Common myeloid progenitor, CD34-positive (primary cell): ENCODE results near the gene MEGF11.

ENCODE experiments used
- CTCF ChIA-PET: fragments of 350-600 bp; sonication (Branson Sonifier 250); formaldehyde crosslinking; loops from one replicate; lab custom pipeline; 2021; ENCODE audit warnings: antibody characterized with exemption; lab: Charles Lee
- POLR2A ChIA-PET: fragments of 350-600 bp; sonication (Branson Sonifier 250); formaldehyde crosslinking; loops from one replicate; lab custom pipeline; 2021; ENCODE audit warnings: antibody characterized with exemption; lab: Charles Lee
- DNase-seq, 3 donors: peaks; one replicate each; pipeline versions ENCODE4 v3.0.0 to v3.0.0-alpha.2; 2013
- H3K27ac ChIP-seq, 2 experiments: 1 replicate in 1 of 2; 2 replicates in 1 of 2; pipeline ENCODE4 v1.7.0; 2013; ENCODE audit warnings: inconsistent platforms in 2 of 2, low read length in 2 of 2, mild to moderate bottlenecking in 2 of 2, low read depth in 1 of 2, moderate library complexity in 1 of 2; ENCODE audit not compliant: severe bottlenecking in 2 of 2, insufficient read depth in 1 of 2, poor library complexity in 1 of 2
- H3K27me3 ChIP-seq, 5 experiments: replicated peaks in 2 of 5; 1 replicate in 3 of 5; 2 replicates in 2 of 5; pipeline versions ENCODE4 v1.6.1 to v1.7.0; 2013; ENCODE audit warnings: low read length in 4 of 5, mild to moderate bottlenecking in 2 of 5, moderate library complexity in 2 of 5, inconsistent platforms in 1 of 5; ENCODE audit not compliant: insufficient read depth in 5 of 5, control insufficient read depth in 4 of 5
- H3K36me3 ChIP-seq, 4 experiments: 1 replicate in 2 of 4; 2 replicates in 2 of 4; pipeline versions ENCODE4 v1.6.1 to v1.7.0; 2013; ENCODE audit warnings: low read length in 3 of 4, control low read depth in 1 of 4, mild to moderate bottlenecking in 1 of 4; ENCODE audit not compliant: control insufficient read depth in 4 of 4, insufficient read depth in 4 of 4
- H3K4me1 ChIP-seq, 4 experiments: 1 replicate in 3 of 4; 2 replicates in 1 of 4; pipeline versions ENCODE4 v1.6.1 to v1.7.1; 2013; ENCODE audit warnings: low read length in 3 of 4, mild to moderate bottlenecking in 3 of 4, control low read depth in 1 of 4, inconsistent platforms in 1 of 4, moderate library complexity in 1 of 4; ENCODE audit not compliant: control insufficient read depth in 4 of 4, insufficient read depth in 4 of 4; ENCODE audit errors: control extremely low read depth in 1 of 4
- H3K4me3 ChIP-seq, 7 experiments: 1 replicate in 4 of 7; 2 replicates in 3 of 7; pipeline versions ENCODE4 v1.5.1 to v1.7.0; 2013; ENCODE audit warnings: mild to moderate bottlenecking in 7 of 7, low read length in 6 of 7, moderate library complexity in 6 of 7, inconsistent platforms in 2 of 7, low read depth in 2 of 7, control low read depth in 1 of 7; ENCODE audit not compliant: insufficient read depth in 4 of 7, control insufficient read depth in 1 of 7; ENCODE audit errors: extremely low read depth in 1 of 7
- H3K9me3 ChIP-seq, 5 experiments: 1 replicate in 4 of 5; 2 replicates in 1 of 5; pipeline versions ENCODE4 v1.6.1 to v1.7.1; 2013; ENCODE audit warnings: low read length in 4 of 5, mild to moderate bottlenecking in 2 of 5, inconsistent platforms in 1 of 5, low read depth in 1 of 5, moderate library complexity in 1 of 5; ENCODE audit not compliant: control insufficient read depth in 4 of 5, insufficient read depth in 2 of 5; ENCODE audit errors: control extremely low read depth in 1 of 5
- WGBS: methylation state at CpG from one replicate; pipeline ENCODE4 v1.1.5; 2013; ENCODE audit not compliant: insufficient coverage; 5-methylcytosine and 5-hydroxymethylcytosine counted together

MEGF11 gene

DNA sequence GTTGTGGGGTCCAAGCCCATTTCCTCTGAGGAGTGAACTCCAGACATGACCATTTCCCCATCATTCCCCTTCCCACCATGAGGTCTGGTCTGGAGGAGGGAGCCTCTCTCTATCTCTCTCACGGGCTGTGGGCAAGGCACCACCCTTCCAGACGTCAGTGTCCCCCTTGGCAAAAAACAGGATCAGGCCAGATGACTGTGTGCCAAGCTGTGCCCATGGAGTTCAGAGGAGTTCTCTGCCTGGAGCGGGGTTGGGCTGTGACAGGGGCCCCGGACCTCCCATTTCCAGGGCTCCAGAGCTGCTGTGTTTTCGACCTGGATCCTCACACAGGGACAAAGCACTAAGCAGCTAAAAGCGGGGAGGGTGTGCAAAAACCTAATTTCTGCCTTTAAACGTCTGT is 259.8 kb downstream of the MEGF11 start:
- no peaks in the 10 kb centered on the region for H3K36me3 ChIP-seq
- H3K27ac ChIP-seq, result no peak overlapping the region
- CTCF ChIA-PET, result no interaction called here
- H3K4me1 ChIP-seq, result no peaks in the 10 kb centered on the region
- H3K9me3 ChIP-seq, result no peaks in the 10 kb centered on the region
- 76% methylated on average over 6 of the region's 7 CpGs for WGBS
- no peak for DNase-seq
- H3K4me3 ChIP-seq, result no peak overlapping the region
- POLR2A ChIA-PET, result no interaction called here
- H3K27me3 ChIP-seq, result peaks cover 5 to 54% (median 18%) of the 10 kb centered on the region in 5 experiments

DNA sequence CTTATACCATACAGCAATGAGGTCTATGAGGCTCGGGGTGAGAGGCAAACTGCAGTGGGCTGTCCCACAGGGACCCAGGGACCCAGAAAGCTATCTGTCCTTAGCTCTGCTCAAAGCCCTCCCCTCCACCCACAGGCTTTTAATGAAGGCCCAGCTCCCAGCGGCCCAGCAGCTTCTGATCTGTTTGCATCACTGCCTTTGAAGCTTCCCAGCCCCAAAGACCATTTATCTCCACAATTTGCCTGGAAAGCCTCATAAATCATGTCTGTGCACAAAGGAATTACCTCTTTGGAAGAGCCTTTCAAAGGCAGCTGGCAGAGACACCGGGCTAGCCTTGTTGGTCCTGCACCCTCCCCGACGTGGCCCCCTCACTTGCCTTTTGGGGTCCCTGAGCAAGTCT is 260.3 kb downstream of the MEGF11 start:
- WGBS, result 8% methylated on average over 2 of the region's 5 CpGs
- no peak for DNase-seq
- H3K4me1 ChIP-seq, result no peaks in the 10 kb centered on the region
- CTCF ChIA-PET, result no interaction called here
- POLR2A ChIA-PET, result no interaction called here
- no peaks in the 10 kb centered on the region for H3K9me3 ChIP-seq
- no peak overlapping the region for H3K27ac ChIP-seq
- H3K27me3 ChIP-seq, result peaks cover 5 to 50% (median 18%) of the 10 kb centered on the region in 5 experiments
- H3K36me3 ChIP-seq, result no peaks in the 10 kb centered on the region
- H3K4me3 ChIP-seq, result no peak overlapping the region

DNA sequence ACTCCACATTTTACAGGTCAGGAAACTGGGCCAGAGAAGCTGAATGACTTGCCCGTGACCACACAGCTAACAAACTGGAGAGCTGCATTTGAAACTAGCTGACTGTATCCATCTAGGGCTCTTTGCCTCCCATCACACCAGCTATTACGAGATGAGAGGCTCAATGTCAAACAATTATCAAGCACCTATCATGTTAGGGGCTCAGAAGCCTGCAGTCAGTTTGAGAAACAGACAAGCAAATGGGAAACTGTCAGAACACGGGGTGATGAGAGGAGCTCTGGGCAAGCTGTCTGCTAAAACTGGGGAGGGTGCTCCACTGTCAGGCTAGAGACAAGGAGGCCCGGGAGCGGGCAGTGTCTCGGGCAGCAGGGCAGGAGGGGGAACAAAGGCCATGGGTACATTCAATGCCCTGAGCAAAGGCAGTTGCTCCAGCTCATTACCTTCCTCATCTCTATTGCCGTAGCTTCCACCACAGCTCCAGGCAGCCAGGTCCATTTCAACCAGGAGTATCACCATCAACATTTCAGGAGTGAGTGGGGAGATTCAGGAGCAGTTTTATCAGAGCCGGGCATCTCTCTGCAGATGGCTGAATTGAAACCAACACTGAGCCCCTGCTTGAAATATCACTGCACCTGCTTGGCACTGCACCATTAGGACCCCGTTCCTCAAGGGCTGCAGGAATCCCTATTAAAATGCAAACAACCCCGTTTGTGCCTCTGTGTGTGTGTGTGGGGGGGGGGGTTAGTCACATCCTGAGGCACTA is 261.6 kb downstream of the MEGF11 start:
- CTCF ChIA-PET, result interaction anchor here (2.3 kb wide), 1 partner anchor 10 kb away, joined by 9 read pairs; no protein-coding TSS in a partner anchor
- 75% methylated on average over 8 of the region's 10 CpGs for WGBS
- Histone ChIP-seq H3K4me3 (no peak overlapping the region), H3K27me3 (peaks cover 5 to 46% (median 20%) of the 10 kb centered on the region in 5 experiments), H3K9me3 (no peaks in the 10 kb centered on the region), H3K36me3 (no peaks in the 10 kb centered on the region), H3K4me1 (no peaks in the 10 kb centered on the region), H3K27ac (no peak overlapping the region)
- POLR2A ChIA-PET, result no interaction called here
- no peak for DNase-seq

DNA sequence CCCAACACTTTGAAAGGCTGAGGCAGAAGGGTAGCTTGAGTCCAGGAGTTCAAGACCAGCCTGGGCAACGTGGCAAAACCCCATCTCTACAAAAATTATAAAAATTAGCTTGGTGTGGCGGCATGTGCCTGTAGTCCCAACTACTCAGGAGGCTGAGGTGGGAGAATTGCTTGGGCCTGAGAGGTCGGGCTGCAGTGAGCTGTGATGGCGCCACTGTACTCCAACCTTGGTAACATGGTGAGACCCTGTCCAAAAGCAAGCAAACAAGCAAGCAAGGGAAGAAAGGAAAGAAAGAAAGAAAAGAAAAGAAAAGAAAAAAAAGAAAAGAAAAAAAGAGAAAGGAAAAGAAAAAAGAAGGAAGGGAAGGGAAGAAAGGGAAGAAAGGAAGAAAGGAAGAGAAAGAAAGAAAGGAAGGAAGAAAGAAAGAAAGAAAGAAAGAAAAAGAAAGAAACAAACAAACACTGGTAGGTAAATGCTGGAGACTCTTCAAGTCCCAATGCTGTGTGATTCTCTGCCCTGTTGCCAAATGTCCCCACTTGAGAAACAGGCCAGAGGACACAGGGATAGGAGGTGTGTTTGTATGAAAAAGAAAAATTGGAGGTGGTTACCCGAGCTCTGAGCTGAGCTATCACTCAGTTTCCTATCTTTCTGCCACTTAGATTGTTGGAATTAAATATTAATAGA is 263.1 kb downstream of the MEGF11 start:
- Histone ChIP-seq H3K27ac (no peak overlapping the region), H3K4me3 (no peak overlapping the region), H3K36me3 (no peaks in the 10 kb centered on the region), H3K9me3 (no peaks in the 10 kb centered on the region), H3K4me1 (no peaks in the 10 kb centered on the region), H3K27me3 (peaks cover 5 to 46% (median 21%) of the 10 kb centered on the region in 5 experiments)
- POLR2A ChIA-PET, result no interaction called here
- CTCF ChIA-PET, result interaction anchor here (2.3 kb wide), 1 partner anchor 8 kb away, joined by 9 read pairs; no protein-coding TSS in a partner anchor
- WGBS, result 98% methylated on average over 4 of the region's 5 CpGs
- no peak for DNase-seq

DNA sequence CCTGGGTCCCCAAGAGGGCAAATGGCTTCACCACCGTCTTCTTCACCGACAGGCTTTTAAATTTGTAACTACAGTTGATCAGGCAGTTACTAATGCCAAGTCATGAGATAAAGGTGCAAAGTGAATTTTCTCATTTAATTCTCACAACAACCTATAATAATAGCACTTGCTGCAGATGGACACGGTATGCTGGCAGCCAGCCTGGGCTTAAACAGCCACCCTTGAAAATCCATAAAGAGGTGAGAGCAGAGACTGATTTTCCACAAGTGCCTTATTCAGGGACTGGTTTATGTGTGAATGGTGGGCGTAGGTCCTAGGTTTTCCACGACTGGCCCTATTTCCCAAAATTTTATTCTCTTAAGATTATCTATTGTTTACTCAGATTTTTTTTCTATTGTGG is 266.4 kb downstream of the MEGF11 start:
- Histone ChIP-seq H3K27me3 (peaks cover 5 to 40% (median 26%) of the 10 kb centered on the region in 5 experiments), H3K36me3 (no peaks in the 10 kb centered on the region), H3K4me3 (no peak overlapping the region), H3K9me3 (no peaks in the 10 kb centered on the region), H3K27ac (no peak overlapping the region), H3K4me1 (peaks cover 0 to 6% (median 0%) of the 10 kb centered on the region in 4 experiments)
- ChIA-PET POLR2A (no interaction called here), CTCF (no interaction called here)
- DNase-seq, result no peak
- no CpG with 5 or more reads among the region's 5 CpGs for WGBS

DNA sequence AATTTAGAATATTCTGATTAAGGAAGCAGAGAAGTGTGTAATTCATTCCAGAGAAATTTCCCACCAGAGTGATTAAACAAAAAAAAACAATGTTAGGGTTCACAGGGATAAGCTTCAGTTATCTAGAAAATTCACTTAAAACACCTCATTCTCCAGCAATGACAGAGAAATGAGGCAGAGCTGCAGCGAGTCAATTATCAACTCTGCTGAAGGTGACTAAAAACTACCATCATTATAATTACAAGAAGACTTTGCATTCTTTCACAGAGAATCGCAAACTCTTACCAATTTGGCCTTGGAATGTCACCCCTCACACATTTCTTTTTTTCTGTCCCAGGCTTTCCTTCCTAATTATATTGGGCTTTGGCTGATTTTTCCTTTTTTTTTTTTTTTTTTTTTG is 267.1 kb downstream of the MEGF11 start:
- Histone ChIP-seq H3K36me3 (no peaks in the 10 kb centered on the region), H3K4me3 (no peak overlapping the region), H3K4me1 (peaks cover 0 to 10% (median 2%) of the 10 kb centered on the region in 4 experiments), H3K27me3 (peaks cover 0 to 39% (median 29%) of the 10 kb centered on the region in 5 experiments), H3K9me3 (no peaks in the 10 kb centered on the region), H3K27ac (no peak overlapping the region)
- ChIA-PET CTCF (interaction anchor here (0.7 kb wide), 1 partner anchor 292 kb away, joined by 3 read pairs; no protein-coding TSS in a partner anchor), POLR2A (no interaction called here)
- 50% methylated on average over 1 of the region's 2 CpGs for WGBS
- no peak for DNase-seq

DNA sequence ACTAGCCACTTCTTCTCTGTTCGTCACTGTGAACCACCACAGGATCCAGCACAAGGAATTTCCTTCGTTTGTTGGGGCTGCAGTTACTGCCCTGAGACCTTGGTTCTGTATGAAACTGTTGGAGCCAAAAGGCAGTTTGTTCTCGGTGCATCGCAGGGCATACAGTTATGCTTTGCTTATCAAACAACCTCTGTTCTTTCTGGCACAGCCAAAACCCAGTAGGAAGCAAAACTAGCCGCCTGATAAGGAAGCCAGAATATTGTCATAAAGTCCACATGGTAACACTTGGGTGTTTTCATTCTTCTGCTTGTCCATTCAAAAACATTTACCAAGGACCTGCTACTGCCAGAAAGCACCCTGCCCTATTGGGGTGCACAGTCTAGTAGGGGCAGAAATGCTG is 268.2 kb downstream of the MEGF11 start:
- ChIA-PET POLR2A (no interaction called here), CTCF (interaction anchor here (0.8 kb wide), 1 partner anchor 10 kb away, joined by 4 read pairs; no protein-coding TSS in a partner anchor)
- Histone ChIP-seq H3K4me3 (no peak overlapping the region), H3K27me3 (peaks cover 0 to 38% (median 30%) of the 10 kb centered on the region in 5 experiments), H3K36me3 (no peaks in the 10 kb centered on the region), H3K27ac (no peak overlapping the region), H3K9me3 (no peaks in the 10 kb centered on the region), H3K4me1 (peaks cover 0 to 10% (median 2%) of the 10 kb centered on the region in 4 experiments)
- peak in 2 of 3 donors; percentile 23 to 36 for DNase-seq
- WGBS, result 77% methylated on average over 4 of the region's 5 CpGs
